Transverse colon (tissue), 4 donors: ENCODE results near the gene SLC26A6.

ENCODE experiments used
- CTCF ChIP-seq, 5 experiments: fragments of 200-600 bp in 3 of 5; fragments of 450-650 bp in 2 of 5; sonication (generic) in 3 of 5; IDR thresholded peaks; 1 replicate in 2 of 5; 2 replicates in 3 of 5; pipeline ENCODE4 v1.5.1; 2016 to 2017; ENCODE audit warnings: antibody characterized with exemption in 5 of 5, inconsistent platforms in 3 of 5, mild to moderate bottlenecking in 2 of 5, moderate library complexity in 1 of 5
- EP300 ChIP-seq: sonication (generic); formaldehyde crosslinking; IDR thresholded peaks from one replicate; pipeline ENCODE4 v1.6.1; 2017; ENCODE audit warnings: antibody characterized with exemption, low read depth
- POLR2A ChIP-seq: fragments of 450-650 bp; IDR thresholded peaks from one replicate; pipeline ENCODE4 v1.6.1; 2016; ENCODE audit warnings: antibody characterized with exemption, mild to moderate bottlenecking, moderate library complexity
- POLR2AphosphoS5 ChIP-seq, 3 donors: sonication (generic); formaldehyde crosslinking; IDR thresholded peaks; one replicate each; pipeline ENCODE4 v1.6.1; 2016; ENCODE audit warnings: antibody characterized with exemption in 3 of 3

GRCh38 chr3:48642605-48643004 lies 7.3 kb upstream of the SLC26A6 start:
- no peak for TF ChIP-seq CTCF (IDR thresholded peaks at IDR 0.05)
- TF ChIP-seq POLR2A = no peak
- no peak for TF ChIP-seq EP300
- TF ChIP-seq POLR2AphosphoS5 (IDR thresholded peaks at IDR 0.05) = no peak
